ENCODE measurements around the gene NRIP3.
A peak's percentile ranks its signal among the peaks of the same experiment; 100 is the strongest.

The NRIP3 gene

DNA sequence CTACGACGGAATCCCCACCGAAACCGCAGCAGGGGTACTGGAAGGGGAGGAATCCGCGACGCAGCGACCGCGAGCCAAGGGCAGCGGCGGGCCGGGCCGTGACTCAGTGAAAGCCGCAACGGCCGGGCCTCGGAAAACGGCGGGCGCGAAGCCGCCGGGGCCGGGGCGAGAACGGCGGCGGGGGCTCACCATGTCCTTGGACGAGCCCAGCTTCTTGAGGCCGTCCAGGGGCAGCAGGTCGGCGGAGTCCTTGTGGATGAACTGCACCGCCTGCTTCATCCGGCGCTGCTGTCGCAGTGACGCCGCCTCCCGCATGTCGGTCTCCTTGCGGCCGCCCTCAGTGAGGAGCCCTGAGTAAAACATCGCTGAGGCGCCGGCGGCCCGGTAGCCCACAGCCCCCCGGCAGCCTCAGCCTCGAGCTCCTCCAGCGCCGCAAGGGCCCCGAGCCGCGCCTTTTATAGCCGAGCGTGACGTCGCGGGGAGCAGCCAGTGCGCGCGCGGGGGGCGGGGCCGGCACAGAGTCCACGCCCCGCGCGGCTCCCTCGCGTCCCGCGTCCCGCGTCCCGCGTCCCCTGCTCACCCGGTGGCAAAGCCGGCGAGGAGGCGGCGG is at the start of gene NRIP3:
TSS of gene NRIP3 (minus strand) at position 429 of the 610 bp plus-strand sequence. CDS start at position 363, 66 bp downstream.
- DNase-seq = peak; percentile 45 to 49

DNA sequence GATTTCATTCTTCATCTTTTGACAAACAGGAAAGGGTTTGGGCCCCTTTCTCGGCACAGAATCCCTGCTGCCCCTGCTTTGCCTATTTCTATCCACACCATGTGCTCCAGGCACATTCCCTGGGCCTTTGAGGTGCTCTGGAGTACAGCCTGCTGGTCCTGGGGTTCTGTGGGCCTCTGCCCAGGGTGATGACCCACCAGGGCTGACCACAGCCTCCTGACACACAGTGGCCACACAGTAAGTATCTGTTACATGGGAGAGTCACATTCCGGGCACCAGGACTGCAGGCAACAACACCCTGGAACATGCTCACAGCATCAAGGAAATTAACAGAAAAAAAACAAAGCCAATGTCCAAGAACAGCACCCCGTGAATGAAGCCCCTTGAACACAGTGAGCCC is 48.5 kb upstream of the NRIP3 start:
- no peak for DNase-seq

DNA sequence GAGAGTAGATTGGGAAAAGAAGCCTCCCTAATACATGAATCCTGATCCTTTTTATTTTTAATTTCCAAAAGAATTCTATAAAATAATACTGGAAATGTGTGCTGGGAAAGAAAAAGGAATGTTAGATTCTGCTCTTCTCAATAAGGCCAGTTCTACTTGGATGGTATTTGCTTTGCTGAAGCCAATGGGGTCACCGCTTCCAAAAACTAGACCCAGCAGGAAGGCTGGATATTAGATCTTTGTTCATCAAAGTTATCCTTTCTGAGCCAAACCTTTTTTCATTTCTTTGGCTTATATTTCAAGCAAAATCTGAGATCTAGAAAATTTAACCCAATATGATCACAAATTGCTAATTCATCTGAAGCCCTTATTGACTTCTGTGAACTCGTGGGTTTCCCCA is 46.2 kb upstream of the NRIP3 start:
- no peak for DNase-seq

DNA sequence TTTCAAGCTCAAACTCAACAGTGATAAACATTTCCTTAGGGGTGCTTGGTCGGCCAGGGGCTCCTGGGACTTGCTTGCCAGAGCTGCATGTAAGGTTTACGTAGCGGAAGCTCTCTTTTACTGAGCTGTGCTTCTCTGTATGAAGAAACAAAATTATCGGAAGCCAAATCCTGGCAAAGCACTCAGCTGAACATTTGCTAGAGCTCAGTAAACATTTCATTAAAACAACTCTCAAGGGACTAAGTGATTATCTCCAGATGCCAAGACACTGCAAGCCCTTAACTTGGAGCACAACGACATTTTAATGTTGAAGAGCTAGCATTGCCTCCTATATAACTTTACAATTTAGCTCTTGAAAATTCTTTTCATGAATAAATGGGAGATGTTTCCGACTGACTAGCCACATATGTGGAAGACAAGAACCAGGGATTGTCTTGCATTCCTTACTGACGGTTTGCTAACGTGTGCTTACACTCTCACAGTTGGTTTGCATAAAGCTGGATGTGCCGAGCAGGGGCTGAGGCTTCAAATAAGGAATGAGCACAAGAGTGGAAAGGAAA is 44.2 kb upstream of the NRIP3 start:
- no peak for DNase-seq

DNA sequence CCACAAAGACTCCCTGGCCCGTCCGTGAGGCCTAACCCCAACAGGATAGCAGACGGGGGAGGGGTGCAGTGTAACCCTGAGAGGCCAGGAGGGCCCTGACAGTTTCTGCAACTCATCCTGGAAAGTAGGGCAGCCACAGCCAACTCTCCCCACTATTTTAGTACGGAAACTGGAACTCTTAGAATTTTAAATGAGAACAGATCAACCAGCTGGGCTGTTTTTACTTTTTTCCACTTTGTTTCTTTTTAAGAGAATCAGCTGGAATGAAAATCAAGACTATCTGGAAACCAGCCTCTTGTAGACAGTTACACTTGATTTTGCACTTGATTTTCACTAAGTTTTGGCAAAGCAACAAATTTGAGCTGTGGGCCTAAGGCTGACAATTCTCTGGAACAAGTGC is 42.7 kb upstream of the NRIP3 start:
- DNase-seq = no peak

DNA sequence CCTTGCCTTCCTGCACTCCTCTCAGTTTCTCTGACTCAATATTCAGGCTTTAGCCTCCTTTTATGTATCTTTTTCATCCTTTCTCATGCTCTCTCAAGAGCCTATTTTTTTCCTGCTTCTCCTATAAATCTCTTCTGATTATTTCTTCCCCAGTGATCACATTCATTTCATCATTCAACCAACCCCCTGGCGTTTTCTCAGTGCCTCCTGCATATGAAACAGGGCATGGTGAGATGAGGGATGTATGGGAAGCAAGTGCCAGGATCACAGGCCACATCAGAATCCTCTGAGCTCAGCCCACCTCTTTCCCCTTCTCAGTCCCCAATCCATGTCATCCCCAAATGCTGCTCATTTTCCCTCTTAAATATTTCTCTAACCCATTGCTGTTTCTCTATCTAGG is 38.7 kb upstream of the NRIP3 start:
- no peak for DNase-seq

DNA sequence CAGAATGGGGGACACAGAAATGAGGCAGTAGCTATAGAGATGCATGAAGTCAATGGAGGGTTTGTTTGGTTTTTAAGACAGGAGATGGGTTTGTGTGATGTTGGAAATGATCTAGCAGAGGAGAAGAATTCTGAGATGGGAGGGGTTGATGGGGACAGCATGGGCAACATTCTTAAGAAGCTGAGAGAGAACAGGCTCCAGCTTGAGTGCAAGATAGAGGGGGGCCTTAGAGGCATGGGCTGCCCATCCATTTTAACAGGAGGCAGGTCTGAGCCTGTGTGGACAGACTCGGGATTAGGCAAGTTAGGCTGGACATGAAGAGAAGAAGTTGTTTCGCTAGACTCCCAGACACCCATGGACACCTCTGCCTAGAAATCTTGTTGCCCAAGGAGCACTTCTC is 37.9 kb upstream of the NRIP3 start:
- no peak for DNase-seq

DNA sequence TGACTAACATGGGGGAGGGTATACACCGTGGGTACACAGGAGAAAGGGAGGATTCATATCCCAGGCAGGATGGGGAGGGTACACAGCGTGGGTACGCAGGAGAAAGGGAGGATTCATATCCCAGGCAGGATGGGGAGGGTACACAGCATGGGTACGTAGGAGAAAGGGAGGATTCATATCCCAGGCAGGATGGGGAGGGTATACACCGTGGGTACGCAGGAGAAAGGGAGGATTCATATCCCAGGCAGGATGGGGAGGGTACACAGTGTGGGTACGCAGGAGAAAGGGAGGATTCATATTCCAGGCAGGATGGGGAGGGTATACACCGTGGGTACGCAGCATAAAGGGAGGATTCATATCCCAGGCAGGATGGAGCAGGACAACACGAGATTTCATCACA is 36.6 kb upstream of the NRIP3 start:
- DNase-seq = no peak

DNA sequence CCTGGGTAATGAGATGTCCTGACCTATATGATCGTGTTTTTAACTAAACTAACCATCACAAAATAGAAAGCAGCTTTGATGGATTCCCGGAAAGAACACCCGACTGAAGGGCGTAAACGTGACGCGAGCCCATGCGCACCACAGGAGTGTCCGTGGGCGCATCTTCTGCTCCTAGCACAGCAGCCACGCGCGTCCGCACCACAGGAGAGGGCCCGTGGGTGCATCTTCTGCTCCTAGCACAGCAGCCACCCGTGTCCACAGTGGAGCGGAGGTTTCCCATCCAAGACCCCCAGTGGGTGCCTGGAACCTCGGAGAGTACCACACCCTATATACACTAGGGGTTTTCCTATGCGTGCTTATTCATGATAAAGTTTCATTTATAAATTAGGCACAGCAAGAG is 36.1 kb upstream of the NRIP3 start:
- no peak for DNase-seq

DNA sequence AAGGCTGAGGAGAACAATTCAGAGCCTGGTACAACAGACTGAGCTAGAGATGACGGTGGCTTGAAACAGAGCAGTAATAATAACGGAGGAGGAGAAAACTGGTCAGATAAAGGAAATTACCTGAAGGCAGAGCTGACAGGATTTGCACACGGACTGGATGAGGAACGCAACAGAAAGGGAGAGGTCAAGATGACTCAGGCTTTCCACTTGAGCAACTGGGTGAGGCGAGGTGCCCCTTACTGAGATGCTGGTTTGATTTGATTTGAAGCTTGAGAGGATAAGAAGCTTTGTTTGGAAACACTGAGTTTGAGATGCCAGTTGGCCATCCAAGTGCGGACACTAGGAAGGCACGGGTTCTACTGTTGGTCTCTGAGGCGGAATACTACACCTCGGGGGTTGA is 35.4 kb upstream of the NRIP3 start:
- no peak for DNase-seq

DNA sequence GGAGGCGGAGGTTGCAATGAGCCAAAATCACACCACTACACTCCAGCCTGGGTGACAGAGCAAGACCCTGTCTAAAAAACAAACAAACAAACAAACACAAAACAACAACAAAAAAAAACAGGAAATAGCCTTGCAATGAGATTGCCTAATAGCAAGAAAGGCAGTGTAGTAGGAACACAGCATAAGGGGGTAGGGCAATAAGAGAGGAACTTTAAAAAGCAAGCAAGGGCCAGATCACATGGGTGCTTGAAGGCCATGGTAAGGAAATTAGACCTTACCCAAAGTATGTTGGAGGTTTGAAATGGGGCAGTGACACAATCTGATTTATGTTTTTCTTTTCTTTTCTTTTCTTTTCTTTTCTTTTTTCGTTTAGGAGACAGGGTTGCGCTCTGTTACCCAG is 34.7 kb upstream of the NRIP3 start:
- no peak for DNase-seq

DNA sequence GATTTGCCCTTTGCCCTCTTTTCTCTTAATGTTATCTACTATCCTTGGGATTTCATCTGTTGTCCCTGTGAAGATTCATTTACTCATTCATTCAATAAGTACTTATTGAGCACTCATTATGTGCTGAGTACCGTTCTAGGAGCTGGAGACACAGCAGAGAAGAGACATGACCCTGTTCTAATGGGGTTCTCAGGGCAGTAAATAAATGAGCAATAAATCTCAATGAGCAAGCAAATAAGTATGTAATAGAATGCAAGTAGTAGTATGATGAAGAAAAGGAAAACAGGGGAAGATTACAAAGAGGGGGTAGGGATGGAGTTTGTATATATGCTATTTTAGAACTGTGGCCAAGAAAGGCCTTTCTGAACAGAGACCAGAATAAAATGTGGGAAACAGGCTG is 34.2 kb upstream of the NRIP3 start:
- no peak for DNase-seq

DNA sequence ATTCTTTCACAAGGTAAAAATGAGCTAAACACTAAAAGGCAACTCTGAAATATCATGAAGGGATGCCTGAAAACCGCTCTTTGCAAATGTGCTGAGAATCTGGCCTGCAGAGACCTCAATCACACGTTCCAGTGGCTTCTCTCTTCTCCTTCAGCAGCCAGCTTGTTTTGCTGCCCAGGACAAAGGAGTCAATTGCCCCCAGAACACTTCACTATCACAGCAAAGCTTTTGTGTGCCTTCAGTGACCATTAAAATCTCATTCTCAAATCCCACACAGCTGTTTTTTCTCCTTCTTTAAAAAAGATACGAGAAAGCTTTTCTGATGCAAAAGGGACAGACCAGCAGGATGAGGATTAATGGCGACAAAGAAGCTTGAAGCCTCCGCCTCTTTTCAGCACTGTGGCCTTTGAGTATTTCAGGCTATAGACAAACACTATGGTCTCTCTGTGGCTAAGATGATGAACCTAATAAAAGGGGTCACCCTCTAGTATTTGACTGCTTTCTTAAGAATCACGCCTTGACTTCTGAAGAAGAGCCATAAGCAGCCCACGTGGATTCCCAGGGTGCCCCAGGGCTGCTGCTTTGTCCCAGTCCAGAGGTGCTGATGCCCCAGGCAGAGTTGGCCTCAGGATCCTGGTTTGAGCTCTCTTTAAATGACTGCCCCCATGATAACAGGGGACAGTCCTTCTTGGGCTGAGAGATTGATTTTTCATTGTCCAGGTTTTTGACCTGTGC is 33.4 kb upstream of the NRIP3 start:
- DNase-seq = no peak

DNA sequence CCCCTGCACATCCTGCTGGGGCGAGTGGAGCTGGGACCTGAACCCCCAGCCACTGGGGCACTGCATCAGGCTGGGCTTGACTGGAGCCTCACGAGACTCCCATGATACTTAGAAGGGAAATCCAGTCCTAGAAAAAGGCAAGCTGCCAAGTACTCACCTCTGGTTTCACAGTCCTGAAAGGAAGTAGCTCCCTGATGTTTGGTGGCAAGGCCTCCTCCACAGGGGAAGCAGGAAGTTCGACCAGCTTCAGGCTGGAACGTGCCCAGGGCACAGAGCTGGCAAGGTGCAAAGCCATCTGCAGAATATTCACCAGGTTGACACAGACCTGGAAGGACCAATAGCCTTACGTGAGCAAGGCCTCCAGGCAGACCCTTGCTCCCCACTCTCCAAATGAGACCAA is 26.8 kb upstream of the NRIP3 start:
- DNase-seq = peak in 1 of 2 experiments; percentile 5

DNA sequence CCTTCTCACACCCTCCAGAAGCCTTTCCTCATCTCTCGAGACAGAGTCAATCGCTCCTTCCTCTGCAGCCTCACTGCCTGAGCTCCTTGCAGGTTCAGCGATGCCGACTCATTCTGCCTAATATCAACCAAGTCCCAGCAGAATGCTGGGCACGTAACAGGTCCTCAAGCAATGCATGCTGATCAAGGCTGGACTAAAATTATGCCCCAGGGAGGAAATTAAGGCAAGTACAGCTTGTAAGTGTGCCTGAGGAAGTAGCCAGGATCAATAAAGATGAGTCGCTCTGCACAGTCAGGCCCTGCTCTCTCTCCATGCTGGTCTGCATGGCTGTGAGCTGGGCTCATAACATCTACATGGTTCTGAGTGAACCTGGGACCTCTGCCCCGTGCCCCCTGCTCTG is 25.6 kb upstream of the NRIP3 start:
- DNase-seq = no peak

DNA sequence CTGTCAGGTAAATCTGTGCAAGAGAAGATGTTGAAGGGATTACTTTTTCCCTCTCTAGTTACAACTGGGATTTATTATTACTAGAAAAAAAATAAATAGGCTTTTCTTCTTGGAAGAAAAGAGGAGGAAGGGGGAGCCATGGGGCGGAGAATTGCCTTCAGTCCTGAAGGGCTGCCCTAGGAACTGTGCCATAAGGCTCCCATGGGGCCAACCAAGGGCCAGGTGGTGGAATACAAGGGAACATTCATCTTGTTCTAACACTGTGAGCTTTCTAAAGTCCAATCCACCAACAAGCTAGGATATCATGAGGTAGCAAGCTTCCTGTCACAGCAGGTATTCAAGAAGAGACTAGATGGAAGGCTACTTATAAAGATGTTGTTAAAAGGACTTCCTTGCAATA is 24.8 kb upstream of the NRIP3 start:
- no peak for DNase-seq

DNA sequence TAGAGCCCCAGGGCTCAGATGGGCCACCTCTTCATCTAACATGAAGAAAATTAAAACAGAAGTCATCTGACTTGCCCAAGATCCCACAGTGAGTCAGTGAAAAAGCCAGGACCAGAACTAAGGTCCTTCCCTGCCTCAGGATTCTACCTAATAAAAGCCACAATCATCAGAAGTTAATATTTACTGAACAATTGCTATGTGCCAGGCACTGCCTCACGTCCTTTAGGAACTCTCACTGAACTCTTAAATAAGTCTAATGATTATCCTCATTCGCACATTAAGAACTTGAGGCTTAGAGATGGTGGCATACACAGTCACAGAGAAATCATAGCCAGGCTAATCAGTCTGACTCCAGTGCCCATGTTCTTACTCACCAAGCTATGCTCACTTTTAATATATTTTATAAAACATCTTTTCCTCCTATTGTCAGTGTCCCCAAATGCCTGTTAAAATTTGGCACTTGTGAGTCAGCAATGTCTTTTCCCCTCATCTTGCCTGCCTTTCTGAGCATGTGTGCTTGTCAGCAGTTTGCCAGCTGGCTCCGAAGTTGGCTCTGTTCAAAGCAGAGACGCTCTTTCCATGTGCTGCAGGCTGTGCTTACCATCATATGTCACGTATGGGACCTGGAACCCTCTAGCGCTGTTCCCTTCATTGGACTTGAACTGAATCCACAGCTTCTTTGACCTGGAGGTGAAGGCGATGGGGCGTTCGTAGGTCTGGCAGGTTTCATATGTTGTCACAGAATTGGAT is 21.5 kb upstream of the NRIP3 start:
- no peak for DNase-seq

DNA sequence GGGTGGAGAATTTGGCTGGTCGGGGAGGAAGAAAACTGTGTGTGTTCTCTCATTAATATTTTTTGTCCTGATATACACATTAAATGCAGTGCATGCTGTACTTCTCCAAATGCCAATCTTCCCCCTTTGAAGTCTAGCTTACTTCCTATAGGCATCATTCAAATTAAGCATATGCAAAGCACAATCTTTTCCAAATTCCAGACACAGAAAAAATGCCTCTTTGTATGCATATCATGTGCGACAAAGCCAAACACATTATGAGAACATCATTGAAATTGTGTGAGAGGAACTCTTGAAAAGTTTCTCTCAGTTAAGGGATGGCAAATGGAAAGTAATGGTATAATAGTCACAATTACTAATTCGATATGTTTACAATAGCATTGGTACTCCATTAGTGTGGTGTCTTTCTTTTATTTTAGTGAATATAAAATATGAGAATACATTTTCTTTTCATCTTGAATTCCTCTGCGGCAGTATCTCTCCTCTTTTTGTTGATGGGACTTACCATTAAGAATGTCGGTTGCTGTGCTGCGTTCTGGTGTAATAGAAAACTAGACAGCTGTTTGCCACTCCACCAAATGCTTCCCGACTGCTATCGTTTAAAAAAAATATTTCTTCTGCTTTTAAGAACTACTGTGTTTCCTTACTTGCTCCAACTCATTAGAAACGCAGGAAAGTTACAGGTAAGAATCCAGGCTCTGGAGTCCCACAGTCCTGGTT is 19.3 kb upstream of the NRIP3 start:
- DNase-seq = no peak

DNA sequence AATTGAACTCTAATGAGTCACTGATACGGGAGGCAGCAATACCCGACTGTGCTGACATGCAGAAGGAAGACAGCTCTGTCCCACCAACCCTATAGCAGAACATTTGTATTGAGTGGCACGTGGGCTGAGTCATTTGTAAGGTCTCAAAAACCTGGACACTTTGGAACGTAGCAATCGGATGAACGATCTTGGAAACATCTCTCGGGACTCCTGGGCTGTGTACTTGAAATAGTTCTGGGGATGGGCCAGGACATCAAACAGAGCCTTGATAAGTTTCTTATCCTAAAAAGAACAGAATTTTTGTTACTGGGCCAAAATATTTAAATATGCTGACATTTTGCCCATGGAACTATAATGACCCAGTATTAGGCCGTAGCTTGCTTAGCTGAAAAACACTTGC is 17.1 kb upstream of the NRIP3 start:
- no peak for DNase-seq

DNA sequence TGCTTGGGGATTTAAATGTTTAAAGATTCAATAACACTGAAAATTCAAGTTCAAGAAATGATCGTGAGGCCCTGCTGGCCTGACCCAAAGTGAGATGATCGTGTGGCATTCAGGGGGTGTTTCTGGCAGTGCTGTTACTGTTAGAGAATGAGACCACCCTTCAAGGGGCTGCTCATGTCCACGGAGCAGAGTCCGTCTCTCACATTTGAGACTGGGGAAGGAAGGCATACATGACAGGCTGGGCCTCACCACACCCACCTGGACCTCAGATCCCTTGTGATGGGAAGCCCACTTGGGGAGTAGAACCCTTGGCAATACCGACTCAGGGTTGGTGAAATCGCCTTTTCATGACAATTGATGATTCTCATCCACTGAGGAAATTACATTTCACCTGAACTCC is 16.1 kb upstream of the NRIP3 start:
- no peak for DNase-seq

DNA sequence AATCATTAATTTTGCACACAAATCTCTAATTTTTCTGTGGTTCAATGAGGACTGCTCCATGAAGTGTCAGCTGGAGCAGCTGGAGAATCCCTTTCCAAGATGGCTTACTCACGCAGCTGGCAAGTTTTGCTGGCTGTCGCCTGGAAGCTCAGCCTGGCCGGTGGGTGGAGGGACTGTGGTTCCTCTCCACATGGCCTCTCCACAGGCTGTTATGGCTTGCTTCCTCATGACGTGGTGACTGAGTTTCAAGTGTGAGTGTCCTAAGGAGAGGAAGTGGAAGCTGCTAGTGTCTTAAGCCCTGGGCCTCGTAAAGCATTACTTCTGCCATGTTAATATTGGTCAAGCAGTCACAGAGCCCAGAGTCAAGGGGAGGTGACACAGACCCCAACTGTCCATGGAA is 14.0 kb upstream of the NRIP3 start:
- DNase-seq = peak; percentile 74 to 77

DNA sequence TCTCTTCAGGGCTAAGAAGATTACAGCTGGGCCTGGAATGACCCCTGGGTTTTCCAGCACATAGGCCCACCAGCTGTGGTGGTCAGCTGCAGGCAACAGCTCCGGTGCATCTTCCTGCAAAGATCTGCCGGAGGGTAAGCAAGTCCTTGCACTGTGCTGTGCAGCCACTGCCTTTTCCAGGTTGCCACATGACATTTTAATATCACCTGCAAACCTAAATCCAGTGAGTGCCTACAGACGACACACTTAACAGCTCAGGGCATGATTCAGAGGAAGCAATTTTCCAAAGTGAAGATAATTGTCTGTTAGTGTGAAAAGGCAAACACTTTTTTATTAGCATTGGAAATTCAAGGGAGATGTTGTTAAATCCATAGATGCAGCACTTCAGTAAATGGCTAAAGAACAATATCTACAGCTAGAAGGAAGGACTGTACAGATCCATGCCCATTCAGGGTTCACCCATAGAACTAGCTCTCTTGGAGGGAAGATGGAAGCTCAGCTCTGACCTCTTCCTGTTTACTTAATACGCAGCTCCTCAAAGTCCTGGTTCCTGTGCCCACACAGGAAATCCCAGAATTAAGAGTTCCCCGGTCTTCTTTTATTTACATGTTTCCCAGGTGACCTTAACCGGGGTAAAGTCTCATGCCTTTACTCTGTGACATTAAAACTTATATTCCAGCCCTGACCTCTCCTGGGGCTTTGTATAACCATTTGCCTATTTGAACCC is 13.3 kb upstream of the NRIP3 start:
- DNase-seq = no peak

DNA sequence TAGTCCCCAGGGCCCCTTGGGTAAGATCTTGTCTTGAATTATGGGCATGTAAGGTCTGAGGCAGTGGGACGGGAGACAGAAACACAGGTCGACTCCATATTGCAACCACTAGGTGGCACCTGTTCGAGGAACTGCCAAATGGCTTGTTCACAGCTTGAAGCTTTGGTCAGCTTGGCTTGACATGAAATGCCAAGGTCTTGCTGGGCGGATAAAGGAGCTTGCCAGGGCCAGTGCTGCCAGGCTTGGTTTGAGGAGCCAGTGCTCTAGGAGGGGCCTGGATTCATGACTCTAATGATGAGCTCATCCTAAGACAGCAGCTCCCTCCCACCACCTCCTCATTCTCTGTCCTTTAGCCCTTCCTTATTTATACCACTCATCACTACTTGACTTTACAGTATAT is 11.9 kb upstream of the NRIP3 start:
- DNase-seq = peak; percentile 81
